Measurements from ENCODE around the gene OPA1. TPM values are rescaled to one million over a fixed set of nuclear protein-coding genes. Genes with fewer than 3 reads are reported as not detected.

The OPA1 gene
- total and polyA plus RNA-seq, 10 donors = 9.8 to 58.2 (median 50.1) TPM

- H3K27ac ChIP-seq = no peak overlapping the region
- no peaks in the 10 kb centered on the region for H3K27me3 ChIP-seq (replicated peaks in 1 of 7)
- TF ChIP-seq CTCF (IDR thresholded peaks at IDR 0.05 in 8 of 11, conservative IDR thresholded peaks at IDR 0.05 in 3 of 11) = no peak
- no peak for TF ChIP-seq POLR2AphosphoS5 (IDR thresholded peaks at IDR 0.05)
- no peak for TF ChIP-seq POLR2A (IDR thresholded peaks at IDR 0.05)
- no peaks in the 10 kb centered on the region for H3K9me3 ChIP-seq
- peaks cover 8 to 20% (median 13%) of the 10 kb centered on the region in 6 donors for H3K4me1 ChIP-seq
- 16 to 36% (median 22%) methylated on average over 1 of the region's 1 CpG for WGBS, 5 donors
- H3K36me3 ChIP-seq = no peaks in the 10 kb centered on the region
- intact Hi-C loops (cut with DNase I; ENCODE audit: low total_unique reads) = no loop called here
- DNase-seq = no peak
- H3K4me3 ChIP-seq = no peak overlapping the region
Measured at GRCh38 chr3:193589129-193589528, 3.9 kb upstream of the OPA1 start.

GRCh38 chr3:193589616-193590015 is 3.4 kb upstream of the OPA1 start:
- intact Hi-C loops (cut with DNase I; ENCODE audit: low total_unique reads) = no loop called here
- H3K27me3 ChIP-seq (replicated peaks in 1 of 7) = no peaks in the 10 kb centered on the region
- H3K9me3 ChIP-seq = no peaks in the 10 kb centered on the region
- H3K4me3 ChIP-seq = no peak overlapping the region
- 51 to 74% (median 53%) methylated on average over 1 of the region's 1 CpG for WGBS, 5 donors
- H3K4me1 ChIP-seq = peaks cover 13 to 25% (median 17%) of the 10 kb centered on the region in 6 donors
- no peak overlapping the region for H3K27ac ChIP-seq
- no peak for DNase-seq
- no peak for TF ChIP-seq POLR2A (IDR thresholded peaks at IDR 0.05)
- TF ChIP-seq CTCF (IDR thresholded peaks at IDR 0.05 in 8 of 11, conservative IDR thresholded peaks at IDR 0.05 in 3 of 11) = no peak
- no peak for TF ChIP-seq POLR2AphosphoS5 (IDR thresholded peaks at IDR 0.05)
- H3K36me3 ChIP-seq = no peaks in the 10 kb centered on the region

GRCh38 chr3:193590088-193590856 is 2.7 kb upstream of the OPA1 start:
- Histone ChIP-seq H3K4me3 (no peak overlapping the region), H3K27me3 (replicated peaks in 1 of 7) (no peaks in the 10 kb centered on the region), H3K36me3 (no peaks in the 10 kb centered on the region), H3K27ac (no peak overlapping the region), H3K9me3 (no peaks in the 10 kb centered on the region), H3K4me1 (peaks cover 17 to 32% (median 24%) of the 10 kb centered on the region in 6 donors)
- WGBS, 5 donors = 82 to 91% (median 86%) methylated on average over 6 of the region's 6 CpGs
- DNase-seq = no peak
- intact Hi-C loops (cut with DNase I; ENCODE audit: low total_unique reads) = no loop called here
- TF ChIP-seq CTCF (IDR thresholded peaks at IDR 0.05 in 8 of 11, conservative IDR thresholded peaks at IDR 0.05 in 3 of 11) (no peak), POLR2A (IDR thresholded peaks at IDR 0.05) (no peak), POLR2AphosphoS5 (IDR thresholded peaks at IDR 0.05) (no peak)

- H3K9me3 ChIP-seq = no peaks in the 10 kb centered on the region
- H3K27ac ChIP-seq = peak overlapping the region; percentile 80 to 93 (median 90)
- TF ChIP-seq POLR2AphosphoS5 (IDR thresholded peaks at IDR 0.05) (no peak), POLR2A (IDR thresholded peaks at IDR 0.05) (no peak), CTCF (IDR thresholded peaks at IDR 0.05 in 8 of 11, conservative IDR thresholded peaks at IDR 0.05 in 3 of 11) (no peak)
- no peak for DNase-seq
- peak overlapping the region; percentile 47 to 96 (median 85) for H3K4me3 ChIP-seq
- 0 to 1% (median 1%) methylated on average over 11 of the region's 11 CpGs for WGBS, 5 donors
- peaks cover 23 to 62% (median 43%) of the 10 kb centered on the region in 6 donors for H3K4me1 ChIP-seq
- no peaks in the 10 kb centered on the region for H3K27me3 ChIP-seq (replicated peaks in 1 of 7)
- intact Hi-C loops (cut with DNase I; ENCODE audit: low total_unique reads) = no loop called here
- H3K36me3 ChIP-seq = peaks cover 0 to 24% (median 5%) of the 10 kb centered on the region in 6 donors
Measured at GRCh38 chr3:193593668-193594030, 641 bp downstream of the OPA1 start.

All from spleen (tissue), 11 donors.